Activated CD8-positive, alpha-beta memory T cell treated with anti-CD3 and anti-CD28 coated beads for 1 hour (primary cell): ENCODE measurements around the gene ARFGAP1.

ENCODE experiments used
- DNase-seq, 2 donors: peaks; one replicate each; pipeline ENCODE4 v3.0.0-alpha.2; 2020; ENCODE audit warnings: low read depth in 1 of 2; ENCODE audit errors: extremely low read depth in 1 of 2

Gene ARFGAP1

DNA sequence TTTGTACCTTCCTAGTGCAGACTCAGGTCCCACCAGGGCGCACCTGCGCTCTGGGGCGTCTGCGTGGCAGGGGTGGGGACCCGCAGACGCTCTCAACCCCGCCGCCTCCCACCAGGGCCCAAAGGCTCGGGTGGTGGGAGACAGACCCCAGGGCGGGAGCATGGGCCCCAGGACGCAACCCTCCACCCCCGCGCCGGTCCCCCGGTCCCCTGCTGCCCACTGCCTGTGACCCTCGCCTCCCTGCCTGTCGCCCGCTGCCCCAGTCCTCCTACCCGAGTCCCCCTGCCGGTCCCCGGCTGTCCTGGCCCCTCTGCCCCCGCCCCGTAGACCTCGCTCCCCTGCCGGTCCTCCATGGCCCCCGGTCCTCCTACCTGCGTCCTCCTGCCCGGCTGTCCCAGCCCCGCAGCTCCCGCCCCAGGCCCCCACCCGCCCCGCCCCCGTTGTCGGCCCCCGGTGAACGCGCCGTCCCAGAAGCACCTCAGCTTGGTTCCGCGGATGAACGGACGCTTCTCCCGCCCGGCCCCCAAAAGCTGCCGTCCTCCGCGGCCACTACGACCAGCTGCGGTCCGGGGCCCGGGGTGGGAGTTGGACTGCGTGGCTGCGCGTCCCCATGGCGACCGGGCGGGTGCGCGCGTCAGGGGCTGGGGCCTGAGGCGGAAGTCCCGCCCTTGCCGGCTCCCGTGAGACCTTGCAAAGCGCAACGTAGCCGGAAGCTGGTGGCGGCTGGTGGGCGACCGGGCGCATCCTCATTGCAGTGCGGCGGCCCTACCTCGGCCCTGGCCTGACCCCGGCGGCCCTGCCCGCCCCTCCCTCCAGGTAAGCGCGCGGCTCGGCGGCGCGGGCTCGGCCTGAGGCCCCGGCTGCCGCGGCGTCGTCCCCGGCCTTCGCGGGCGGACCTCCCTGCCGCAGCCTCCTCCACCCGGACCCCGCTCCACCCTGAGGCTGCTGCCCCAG, at the start of gene ARFGAP1:
ARFGAP1 (plus strand) TSS at position 709 of the 954 bp plus-strand sequence. CDS start 2,768 bp downstream, outside the sequence.
- DNase-seq, result peak; percentile 59 to 87

DNA sequence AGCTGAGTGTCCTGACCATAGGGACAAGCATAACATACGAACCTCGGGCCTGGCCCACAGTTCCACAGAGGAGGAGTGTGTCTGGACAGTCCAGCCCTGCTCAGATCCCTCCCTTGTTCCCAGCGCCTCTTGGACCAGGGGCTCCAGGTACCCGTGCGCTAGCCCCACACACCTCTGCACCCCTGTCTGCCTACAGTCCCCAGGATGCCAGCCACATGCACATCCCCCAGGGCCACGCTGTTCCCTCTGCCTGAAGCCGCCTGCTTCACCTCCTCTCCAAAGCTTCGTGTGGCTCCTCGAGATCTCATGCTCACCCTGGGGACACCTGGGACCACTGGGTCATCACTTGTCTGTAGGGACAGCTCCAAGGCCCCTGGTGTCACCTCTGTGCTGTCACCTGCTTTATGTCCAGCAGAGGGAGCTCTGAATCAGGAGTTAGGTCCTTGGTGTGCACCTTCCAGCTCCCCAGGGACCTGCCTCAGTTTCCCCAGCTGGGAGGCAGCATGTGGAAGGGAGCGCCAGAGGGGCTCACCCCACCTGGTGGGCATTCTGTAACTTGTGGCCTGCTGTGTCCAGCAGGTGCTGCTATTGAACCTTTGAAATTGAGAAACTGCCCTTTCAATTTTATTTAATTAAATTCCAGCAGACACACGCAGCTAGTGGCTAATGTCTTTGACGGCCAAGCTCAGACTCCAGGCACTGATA, 49.3 kb upstream of the ARFGAP1 start:
- DNase-seq, result peak in 1 of 2 donors; percentile 28

DNA sequence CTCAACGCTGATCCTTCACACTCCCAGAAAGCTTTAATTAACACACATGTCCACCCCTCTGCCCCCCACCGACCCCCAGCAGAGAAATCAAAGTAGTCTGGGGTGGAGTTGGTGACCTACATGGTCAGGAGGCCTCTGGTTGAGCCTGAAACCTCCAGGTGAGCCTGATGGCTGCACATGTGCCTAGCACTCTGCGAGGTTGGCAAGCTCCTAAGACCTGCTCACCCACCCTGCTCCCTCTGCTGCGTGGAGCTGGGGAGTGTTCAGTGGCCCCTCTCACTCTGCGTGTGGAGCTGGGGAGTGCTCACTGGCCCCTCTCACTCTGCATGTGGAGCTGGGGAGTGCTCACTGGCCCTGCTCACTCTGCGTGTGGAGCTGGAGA, 48.8 kb upstream of the ARFGAP1 start:
- no peak for DNase-seq

DNA sequence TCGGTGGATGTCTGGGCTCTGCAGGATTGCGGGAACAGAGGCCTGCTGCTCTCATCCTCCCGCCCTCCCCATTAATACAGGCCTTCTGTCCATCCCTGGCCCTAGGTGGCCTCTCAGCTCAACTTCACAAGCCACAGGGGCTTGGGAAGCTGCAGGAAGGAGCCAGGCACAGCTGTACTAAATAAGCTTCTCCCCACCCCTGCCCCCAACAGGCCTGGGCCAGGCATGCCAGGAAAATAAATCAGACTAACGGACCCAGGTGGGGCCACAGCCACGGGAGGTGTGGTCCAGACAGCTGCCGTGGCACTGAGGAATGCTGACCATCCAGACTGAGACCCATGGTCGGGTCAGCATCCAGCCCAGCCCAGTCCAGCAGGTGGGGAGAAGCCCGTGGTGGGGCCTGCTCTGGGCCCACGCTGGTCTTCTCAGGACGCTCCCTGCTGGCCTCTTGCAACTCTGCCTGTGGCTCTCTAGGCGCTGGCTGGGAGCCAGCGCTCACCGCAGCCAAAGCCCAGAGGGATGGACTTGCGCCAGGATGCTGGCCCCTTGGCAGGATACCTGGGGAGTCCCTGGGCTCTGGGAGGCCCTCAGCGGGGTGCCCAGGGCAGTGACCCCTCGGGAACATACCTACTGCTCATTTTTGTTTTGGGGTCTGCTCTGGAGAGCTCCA, 48.1 kb upstream of the ARFGAP1 start:
- DNase-seq, result no peak

DNA sequence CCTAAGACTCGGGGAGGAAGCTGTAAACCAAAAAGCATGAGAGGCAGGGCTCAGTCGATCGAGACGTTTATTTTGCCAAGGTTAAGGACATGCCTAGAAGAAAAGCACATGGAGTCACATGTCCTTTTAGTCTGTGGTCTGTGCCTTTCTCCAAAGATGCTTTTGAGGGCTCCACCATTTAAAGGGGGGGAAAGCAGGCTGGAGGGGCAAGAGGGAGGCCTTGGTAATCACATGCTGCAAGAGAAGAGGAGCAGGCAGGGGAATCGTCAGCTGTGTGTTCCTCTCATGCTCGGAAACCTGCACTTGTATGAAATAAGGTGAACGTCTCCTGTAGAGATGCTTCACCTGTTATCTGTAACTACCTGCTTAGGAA, 47.5 kb upstream of the ARFGAP1 start:
- no peak for DNase-seq

DNA sequence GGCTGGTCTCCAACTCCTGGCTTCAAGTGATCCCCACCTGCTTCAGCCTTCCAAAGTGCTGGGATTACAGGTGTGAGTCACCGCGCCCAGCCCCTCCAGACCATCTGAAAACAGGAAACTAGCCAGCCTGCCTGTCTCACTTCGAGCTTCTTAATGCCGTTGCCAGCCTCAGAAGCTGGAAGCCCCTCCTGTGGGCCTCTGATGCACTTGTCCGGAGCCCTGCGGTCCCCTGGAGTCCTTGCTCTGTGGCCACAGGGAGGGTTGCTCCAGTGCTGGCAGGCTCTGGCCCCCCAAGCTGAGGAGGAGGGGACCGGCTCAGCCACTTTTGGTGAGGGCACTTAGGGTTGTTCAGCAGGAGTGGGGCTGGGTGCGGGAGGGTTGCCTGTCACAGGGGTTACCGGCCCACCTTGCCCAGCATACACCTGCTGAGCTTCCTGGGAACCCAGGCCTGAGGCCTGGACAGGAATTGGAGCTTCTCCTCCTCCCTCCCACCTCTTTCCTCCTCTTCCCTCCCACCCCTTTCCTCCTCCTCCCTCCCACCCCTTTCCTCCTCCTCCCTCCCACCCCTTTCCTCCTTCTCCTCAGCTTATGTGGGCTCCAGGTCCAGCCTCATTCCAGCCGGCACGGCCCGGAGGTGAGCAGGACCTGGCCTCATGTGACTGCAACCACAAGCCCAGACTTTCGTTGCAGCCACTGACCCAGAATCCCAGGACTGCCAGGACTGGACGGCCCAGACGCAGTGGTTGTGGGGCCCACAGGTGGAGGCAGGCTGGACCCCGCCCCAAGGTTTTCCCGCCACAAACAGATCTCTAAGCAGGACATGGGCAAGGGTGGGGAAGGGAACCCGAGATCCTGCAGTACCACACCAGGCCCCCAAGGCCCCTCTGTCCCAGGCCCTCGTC, 46.3 kb upstream of the ARFGAP1 start:
- no peak for DNase-seq

DNA sequence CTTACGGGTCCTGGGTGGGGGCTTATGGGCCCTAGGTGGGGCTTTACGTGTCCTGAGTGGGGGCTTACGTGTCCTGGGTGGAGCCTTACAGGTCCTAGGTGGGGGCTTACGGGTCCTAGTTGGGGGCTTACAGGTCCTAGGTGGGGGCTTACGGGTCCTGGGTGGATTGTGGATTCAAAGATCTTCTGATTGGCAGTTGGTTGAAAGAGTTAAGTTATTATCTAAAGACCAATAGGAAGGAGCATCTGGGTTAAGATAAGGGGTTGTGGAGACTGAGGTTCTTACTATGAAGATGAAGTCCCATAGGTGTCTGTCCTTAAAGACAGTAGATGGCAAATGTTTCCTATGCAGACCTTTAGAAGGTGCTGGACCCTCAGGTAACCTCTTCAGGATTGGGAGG, 45.4 kb upstream of the ARFGAP1 start:
- DNase-seq, result no peak

DNA sequence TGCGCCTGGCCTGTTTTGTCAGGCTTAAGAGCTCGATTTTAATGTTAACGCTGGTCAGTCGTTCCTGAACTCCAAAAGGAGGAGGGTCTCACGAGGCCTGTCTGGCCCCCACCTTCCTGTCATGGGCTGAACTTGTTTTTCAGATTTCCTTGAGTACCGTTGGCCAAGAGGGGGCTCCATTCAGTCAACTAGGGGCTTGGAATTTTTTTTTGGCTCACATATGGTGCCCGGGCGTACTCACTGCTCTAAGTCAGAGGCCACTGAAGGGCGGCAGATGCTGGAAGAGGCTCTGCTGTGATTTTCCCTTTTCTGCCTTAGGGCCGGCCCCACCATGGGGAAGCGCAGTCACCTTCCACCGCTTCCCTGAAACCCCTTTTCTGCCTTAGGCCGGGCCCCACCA, 43.8 kb upstream of the ARFGAP1 start:
- no peak for DNase-seq

DNA sequence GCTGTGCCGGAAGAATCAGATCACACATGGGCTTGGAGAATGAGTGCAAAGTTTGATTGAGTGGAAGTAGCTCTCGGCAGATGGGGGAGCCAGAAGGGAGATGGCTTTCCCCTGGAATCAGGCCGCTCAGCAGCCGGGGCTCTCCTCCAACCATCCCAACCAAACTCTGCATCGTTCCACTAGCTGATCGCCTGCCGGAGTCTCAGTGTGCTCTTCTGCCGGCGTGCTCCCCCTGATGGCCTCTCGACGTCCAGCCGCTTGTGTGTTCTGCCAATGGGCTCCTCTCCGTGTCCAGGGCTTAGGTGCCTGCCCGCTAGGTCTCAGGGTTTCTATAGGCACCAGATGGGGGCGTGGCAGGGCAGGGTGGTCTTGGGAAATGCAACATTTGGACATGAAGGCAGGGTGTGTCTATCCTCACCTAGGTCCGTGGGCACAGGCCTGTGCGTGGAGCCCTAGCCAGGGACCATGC, 41.8 kb upstream of the ARFGAP1 start:
- DNase-seq, result no peak

DNA sequence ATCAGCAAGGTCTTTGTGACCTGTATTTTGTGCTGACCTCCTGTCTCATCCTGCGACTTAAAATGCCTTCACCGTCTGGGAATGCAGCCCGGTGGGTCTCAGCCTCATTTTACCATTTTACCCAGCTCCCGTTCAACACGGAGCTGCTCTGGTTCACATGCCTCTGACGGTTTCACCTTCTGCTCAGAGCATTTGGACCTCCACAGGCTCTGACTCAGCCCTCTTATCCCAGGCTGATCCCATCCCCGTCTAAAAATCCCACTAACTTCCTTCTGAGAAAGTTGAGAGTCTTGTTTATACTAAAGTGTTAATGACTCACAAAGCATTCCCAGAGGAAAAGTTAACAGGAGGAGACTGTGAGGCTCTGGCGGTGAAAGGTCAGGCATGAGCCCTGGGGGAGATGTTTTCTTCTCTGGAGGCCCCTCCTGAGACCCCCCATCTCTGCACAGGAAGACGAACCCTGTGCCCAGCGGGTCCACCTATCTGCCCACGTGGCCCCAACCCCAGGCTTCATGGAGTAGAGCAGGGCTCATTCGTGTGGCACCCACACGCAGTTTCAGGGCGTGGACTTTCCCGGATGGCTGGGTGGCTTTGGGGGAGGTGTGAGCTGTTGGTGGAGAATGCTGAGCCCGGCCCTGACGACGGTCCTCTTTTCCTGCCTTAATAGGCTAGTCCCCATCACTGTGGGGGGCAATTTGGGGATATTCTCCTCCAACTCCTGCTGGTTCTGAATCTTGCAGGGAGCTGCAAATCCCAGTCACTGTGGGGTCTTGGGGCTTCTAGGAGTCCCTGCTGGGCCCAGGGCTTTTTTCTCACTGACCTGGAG, 40.2 kb upstream of the ARFGAP1 start:
- DNase-seq, result no peak

DNA sequence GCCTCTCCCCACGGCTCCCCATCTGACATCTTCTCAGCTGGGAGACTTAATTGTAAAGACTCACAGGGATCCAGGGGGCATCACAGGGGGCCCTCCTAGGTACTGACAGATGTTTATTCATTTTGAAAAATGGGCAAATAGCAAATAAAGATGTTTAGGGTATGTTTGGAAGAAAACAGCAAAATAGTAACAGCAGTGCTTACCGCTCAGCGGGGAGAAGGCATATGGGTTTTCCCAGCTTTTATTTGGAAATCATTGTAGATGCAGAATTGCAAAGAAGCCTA, 39.6 kb upstream of the ARFGAP1 start:
- DNase-seq, result no peak

DNA sequence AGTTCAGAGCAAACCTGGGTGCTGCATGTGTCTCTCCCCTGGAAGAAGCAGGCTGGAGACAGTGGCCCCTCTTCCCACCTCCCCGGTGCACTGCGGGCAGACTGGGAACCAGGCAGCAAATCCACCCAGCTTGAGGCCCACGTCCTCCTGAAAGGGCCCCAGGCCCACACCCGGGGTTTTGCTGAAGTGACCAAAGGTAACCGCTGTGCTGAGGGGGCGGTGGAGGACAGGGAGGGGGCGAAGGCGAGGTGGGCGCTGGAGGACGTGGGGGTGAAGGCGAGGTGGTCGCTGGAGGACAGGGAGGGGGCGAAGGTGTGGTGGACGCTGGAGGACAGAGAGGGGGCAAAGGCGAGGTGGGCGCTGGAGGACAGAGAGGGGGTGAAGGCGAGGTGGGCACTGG, 38.7 kb upstream of the ARFGAP1 start:
- no peak for DNase-seq

DNA sequence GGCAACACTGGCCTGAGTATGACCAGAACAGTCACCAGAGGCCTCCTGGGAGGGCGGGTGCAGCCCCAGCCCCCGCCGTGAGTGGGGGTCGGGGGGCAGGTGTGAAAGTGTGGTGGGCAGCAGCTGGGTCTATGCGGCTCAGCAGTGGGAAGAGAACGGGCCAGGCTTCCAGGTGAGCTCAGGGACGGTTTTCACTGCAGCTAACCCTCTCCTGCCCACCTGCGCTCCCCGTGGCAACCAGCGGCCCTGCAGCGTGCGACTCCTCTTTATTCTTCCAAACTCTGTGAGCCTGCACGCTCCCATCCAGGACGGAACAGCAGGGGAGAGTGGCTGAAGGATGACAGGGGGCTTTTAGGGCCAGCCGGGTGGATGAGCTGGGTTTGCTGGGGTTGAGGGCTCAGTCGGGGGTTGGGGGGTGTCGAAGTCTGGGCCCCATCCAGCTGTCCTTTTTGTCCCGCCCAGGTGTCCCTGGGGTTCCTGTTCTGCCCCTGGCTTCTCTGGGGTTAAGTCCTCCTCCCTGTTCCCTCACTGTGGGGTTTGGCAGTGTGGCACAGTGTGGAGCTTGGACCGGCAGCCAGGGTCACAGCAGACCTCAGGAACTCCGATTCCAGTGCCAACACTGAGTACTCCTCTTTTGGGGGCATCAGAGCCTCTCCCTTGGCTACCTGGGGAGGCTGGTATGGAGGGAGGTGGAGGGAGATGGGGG, 37.8 kb upstream of the ARFGAP1 start:
- DNase-seq, result no peak

DNA sequence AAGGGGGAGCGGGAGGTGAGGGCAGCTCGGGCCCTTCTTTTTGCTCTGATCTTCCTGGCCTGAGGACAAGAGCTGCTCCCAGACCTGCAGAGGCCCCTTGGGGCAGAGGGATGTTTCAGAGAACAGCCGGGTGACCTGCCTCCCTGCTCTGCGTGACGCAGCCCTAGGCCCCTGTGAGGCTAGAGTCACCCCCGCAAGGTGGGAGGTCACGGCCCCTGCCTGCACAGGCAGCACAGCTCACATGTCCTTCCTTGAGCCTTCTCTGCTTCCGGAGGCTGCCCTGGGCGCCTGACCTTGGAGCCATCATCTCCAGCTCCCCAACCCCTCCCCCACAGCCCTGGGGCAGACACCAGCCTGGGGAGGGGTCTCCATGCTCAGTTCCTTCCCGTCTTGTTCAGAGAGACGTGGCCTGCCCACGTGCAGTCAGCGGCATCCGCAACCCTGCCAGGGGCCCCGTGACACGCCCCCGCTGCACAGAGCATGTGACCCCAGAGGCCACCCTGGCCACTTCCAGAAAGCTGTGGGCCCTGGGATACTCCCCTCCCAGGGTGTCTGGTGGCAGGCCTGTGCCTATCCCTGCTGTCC, 37.1 kb upstream of the ARFGAP1 start, which contains the start of gene BIRC7:
BIRC7 (plus strand) TSS at position 507 of the 585 bp plus-strand sequence. CDS start 192 bp downstream, outside the sequence.
- no peak for DNase-seq

DNA sequence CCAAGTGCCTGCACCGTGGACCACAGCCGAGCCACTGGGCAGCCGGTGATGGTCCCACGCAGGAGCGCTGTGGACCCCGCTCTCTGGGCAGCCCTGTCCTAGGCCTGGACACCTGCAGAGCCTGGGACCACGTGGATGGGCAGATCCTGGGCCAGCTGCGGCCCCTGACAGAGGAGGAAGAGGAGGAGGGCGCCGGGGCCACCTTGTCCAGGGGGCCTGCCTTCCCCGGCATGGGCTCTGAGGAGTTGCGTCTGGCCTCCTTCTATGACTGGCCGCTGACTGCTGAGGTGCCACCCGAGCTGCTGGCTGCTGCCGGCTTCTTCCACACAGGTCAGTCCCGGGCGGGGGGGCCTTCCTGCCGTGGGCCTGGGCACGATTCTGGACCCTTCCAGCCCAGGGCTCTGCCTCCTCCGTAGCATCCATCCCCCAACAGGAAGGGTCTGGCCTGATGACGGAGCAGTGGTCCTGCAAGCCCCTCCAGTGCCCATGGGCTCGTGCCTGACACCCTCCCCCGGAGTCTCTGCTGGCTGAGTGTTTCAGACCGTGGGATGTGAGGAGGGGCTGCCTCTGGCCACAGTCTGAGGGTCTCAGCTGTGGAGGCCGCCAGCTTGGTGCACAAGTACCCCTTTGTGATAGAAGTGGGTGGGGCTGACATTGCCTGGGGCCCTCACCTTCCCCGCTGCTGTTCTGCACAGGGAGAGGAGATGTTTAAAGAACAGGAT, 36.3 kb upstream of the ARFGAP1 start:
- DNase-seq, result no peak

DNA sequence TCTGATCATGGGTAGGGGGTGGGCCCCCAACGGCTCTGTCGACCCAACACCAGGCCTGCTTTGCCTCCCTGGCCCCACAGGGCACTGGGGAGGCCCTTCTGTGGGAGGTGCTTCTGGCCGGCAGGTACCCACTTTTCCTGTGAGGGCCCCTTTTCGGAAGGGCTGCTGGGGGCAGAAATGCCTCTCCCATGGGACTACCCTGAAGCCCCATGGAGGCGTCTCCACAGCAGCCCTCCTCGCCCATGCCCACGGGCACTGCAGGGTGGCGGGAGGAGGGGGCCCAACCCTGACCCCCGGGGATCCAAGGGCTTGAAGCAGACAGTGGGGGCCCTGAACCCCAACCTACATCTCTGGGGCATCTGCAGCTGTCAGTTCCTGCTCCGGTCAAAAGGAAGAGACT, 34.6 kb upstream of the ARFGAP1 start:
- DNase-seq, result no peak

DNA sequence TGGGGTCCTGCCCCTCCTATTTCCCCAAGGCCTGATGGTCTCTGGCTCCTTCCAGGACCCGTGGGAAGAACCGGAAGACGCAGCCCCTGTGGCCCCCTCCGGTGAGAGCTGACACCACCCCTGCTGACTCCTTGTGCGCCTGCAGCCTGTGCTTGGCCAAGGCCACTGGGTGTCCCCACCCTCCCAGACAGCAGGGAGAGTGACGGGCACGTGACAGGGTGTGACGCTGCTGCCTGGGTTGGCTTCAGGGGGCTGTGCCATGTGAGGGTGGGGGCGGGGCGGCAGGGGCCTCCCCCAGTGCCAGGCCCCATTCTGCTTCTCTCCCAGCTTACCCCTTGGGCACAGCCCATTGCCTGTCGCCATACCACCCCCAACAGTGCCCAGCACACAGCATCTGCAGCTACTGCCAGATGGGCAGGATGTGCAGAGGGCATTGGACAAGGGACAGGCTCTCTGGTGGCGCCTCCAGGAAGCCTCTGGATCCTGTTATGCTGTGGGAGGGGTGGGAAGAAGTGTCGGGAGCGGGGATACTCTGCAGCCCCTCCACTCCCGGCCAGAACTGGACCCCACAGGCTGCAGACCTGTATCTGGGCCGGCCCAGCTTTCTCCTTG, 34.0 kb upstream of the ARFGAP1 start:
- DNase-seq, result no peak

DNA sequence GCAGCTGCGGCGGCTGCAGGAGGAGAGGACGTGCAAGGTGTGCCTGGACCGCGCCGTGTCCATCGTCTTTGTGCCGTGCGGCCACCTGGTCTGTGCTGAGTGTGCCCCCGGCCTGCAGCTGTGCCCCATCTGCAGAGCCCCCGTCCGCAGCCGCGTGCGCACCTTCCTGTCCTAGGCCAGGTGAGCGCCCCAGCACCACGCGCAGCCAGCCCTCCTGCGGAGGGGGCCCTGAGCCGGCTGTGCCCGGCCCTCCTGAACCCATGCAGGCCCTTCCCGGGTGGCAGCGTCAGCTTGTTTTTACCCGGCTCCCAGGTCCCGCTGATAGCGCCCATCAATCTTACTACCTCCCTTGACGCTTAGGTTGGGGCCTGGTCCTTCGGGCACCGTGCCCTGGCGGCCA, 33.2 kb upstream of the ARFGAP1 start:
- no peak for DNase-seq
